Stimulated activated effector memory CD8-positive, alpha-beta T cell treated with anti-CD3 and anti-CD28 coated beads, Interleukin-12 subunit alpha, Interleukin-12 subunit beta, amount 100 ng/mL, for 72 hours (primary cell): Measurements from ENCODE around the gene SF3B6.
"Not testable (repeated sequence)": the region's sequence is repeated elsewhere in the genome, so short reads cannot be mapped to it uniquely, and the experiment has no call there.

Source experiments
- ATAC-seq: fragments of 150-1000 bp; cut with Tn5 transposase; 2 replicates; pipeline ENCODE4 v1.10.0; 2021
- DNase-seq, 2 donors: peaks; one replicate each; pipeline ENCODE4 v3.0.0; 2021 to 2022; ENCODE audit warnings: low spot score in 2 of 2
- H3K27ac Mint-ChIP-seq: one replicate; pipeline ENCODE4 v1.8.0; 2022; ENCODE audit warnings: mild to moderate bottlenecking, mixed read lengths
- H3K36me3 Mint-ChIP-seq: one replicate; pipeline ENCODE4 v1.8.0; 2022; ENCODE audit warnings: mild to moderate bottlenecking, mixed read lengths
- H3K4me1 Mint-ChIP-seq: one replicate; pipeline ENCODE4 v1.8.0; 2022; ENCODE audit warnings: mixed read lengths
- H3K4me3 Mint-ChIP-seq: one replicate; pipeline ENCODE4 v1.8.0; 2022; ENCODE audit warnings: mild to moderate bottlenecking, mixed read lengths
- H3K9me3 Mint-ChIP-seq: one replicate; pipeline ENCODE4 v1.8.0; 2022; ENCODE audit warnings: mixed read lengths

The SF3B6 gene

DNA sequence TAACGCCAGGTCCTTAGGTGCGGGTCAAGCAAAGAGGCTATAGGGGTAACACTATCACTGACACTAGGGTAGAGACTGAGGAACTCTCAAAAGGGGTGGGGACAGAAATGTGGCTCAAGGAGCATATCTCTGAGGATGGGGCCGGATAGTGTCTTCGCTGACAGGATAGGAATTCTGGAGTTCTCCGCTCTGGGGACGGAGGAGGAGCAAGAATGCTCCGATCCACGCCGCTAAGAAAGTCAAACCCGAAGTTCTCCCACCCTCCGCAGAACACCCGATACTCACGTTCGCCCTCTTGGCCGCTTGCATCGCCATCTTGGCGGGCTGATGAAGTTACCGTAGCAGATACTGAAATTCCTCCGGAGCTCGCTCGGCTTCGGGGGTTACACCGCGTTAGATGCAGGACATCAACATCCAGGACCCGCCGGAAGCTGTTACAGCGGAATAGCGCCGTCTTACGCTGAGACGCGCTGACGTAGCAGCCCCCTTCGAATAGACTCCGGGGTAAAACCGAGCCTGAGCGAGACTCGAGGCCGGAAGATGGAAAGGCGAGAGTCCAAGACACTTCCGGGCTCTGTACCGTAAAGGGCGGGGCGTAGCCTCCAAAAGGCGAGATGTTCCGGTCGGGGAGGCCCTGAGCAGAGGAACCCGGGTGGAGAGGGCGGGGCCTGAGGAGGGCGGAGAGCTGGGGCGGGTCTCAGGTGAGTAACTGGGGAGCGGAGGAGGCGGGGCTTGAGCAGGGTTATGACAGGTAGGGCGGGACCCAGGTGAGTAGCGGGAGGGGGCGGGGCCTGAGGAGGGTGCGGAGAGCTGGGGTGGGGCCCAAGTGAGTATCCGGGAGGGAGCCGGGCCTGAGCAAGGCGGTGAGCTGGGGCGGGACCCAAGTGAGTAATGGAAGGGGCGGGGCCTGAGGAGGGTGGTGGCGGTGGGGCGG, at the start of gene SF3B6:
Gene SF3B6 (minus strand): TSS at position 412 of the 934 bp plus-strand sequence. CDS start 97 bp downstream, at position 315.
- peak; percentile 93 to 100 for DNase-seq
- H3K4me1 Mint-ChIP-seq = peaks cover 37% of the 10 kb centered on the region

DNA sequence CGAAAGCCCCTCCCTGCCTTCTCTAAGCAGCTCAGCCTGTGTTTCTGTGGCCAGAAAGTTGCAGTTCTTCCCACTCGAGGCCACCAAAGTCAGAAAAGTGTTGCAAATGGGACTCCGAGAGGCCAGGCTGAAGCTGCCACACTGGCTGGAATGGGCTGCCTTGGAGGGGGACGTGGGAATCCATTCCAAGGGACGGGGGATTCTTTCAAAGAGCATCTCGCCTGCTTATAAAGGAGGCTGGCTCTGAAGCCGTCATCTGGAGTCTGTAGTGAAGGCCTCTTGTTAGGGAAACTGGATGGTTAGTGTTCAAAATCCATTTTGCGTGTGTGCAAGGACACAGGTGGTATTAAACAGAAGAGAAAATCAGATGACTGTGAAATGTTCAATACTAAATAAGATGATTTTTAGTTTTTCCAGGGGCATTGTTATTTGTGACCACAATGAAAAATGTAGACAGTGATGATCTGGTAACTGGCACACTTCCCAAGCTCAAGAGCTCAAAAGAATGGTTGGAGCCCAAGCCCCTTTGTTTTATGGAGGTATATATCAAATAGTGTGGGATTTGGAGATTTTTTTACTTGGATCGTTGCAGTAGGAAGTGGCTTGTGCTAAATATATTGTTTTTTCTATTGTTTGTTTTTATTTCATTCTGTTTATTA, 47.9 kb upstream of the SF3B6 start:
- Mint-ChIP-seq H3K9me3 (no peaks in the 10 kb centered on the region), H3K4me3 (peak overlapping the region; percentile 78), H3K27ac (peak overlapping the region; percentile 92), H3K36me3 (no peaks in the 10 kb centered on the region), H3K4me1 (peaks cover 14% of the 10 kb centered on the region)
- ATAC-seq (peak; percentile 22), DNase-seq (no peak)

More for the DNA sequence above, at the start of gene SF3B6:
- Mint-ChIP-seq H3K36me3 (peaks cover 61% of the 10 kb centered on the region), H3K9me3 (no peaks in the 10 kb centered on the region), H3K4me3 (peak within 1 kb of the TSS; percentile 92), H3K27ac (peak within 1 kb of the TSS; percentile 96)
- ATAC-seq = peak; percentile 94

DNA sequence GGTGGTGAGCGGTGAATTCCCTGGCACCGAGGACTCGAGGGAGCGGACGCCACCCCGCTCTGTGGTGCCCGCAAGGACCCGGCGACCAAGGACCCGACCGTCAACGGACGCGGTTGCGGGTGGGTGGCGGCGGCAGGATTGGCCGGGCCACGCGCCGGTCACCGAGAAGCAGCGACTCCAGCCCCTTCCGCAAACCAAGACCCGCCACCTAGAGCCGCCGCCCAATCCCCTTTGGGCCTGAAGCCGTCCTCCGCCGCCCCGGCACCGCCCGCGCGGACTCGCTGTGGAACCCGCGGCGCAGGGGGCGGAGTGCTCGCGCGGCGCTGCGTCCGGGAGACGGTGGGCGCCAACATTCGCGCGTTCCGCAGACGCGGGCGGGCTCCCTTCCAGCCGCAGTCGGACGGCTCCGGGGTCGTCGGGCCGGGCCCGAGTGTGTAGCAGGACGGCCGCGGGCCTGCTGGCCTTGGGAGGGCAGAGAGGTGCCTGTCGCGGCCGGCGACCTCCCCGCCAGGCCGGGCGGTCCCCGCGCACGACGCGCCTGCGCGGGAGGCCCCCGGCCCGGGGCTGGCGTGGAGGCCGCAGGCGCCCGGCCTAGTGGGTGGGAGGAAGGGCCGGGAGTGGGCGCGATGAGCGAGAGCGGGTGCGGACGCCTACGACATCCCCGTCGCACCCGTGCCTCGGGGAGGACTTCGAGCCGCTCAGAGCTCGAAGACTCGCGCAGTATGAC, 47.2 kb upstream of the SF3B6 start, which contains the start of the genes FAM228B and PFN4:
Gene FAM228B (plus strand): TSS at position 275 of the 727 bp plus-strand sequence. CDS start 893 bp downstream, outside the sequence.
Gene PFN4 (minus strand): TSS at position 140 of the 727 bp plus-strand sequence. CDS start 799 bp downstream, outside the sequence.
- Mint-ChIP-seq H3K27ac (peak within 1 kb of the TSS; percentile 92), H3K36me3 (no peaks in the 10 kb centered on the region), H3K4me1 (peaks cover 14% of the 10 kb centered on the region), H3K4me3 (peak within 1 kb of the TSS; percentile 78), H3K9me3 (no peaks in the 10 kb centered on the region)
- ATAC-seq = peak; percentile 93
- peak; percentile 65 to 89 for DNase-seq

- H3K36me3 Mint-ChIP-seq = no peaks in the 10 kb centered on the region
- no peak for ATAC-seq
- H3K4me3 Mint-ChIP-seq = peak overlapping the region; percentile 78
- H3K9me3 Mint-ChIP-seq = no peaks in the 10 kb centered on the region
- H3K27ac Mint-ChIP-seq = peak overlapping the region; percentile 92
- H3K4me1 Mint-ChIP-seq = peaks cover 14% of the 10 kb centered on the region
- DNase-seq = no peak
These were observed 46.5 kb upstream of the SF3B6 start for GRCh38 chr2:24122366-24123194.

GRCh38 chr2:24121469-24121868, 45.3 kb upstream of the SF3B6 start:
- DNase-seq = no peak
- Mint-ChIP-seq H3K36me3 (no peaks in the 10 kb centered on the region), H3K4me3 (no peak overlapping the region), H3K27ac (peak overlapping the region; percentile 9), H3K4me1 (peaks cover 14% of the 10 kb centered on the region), H3K9me3 (no peaks in the 10 kb centered on the region)
- no peak for ATAC-seq

GRCh38 chr2:24121066-24121465, 44.9 kb upstream of the SF3B6 start:
- H3K4me1 Mint-ChIP-seq = peaks cover 14% of the 10 kb centered on the region
- H3K9me3 Mint-ChIP-seq = no peaks in the 10 kb centered on the region
- DNase-seq = no peak
- H3K27ac Mint-ChIP-seq = no peak overlapping the region
- ATAC-seq = no peak
- H3K4me3 Mint-ChIP-seq = no peak overlapping the region
- no peaks in the 10 kb centered on the region for H3K36me3 Mint-ChIP-seq

DNA sequence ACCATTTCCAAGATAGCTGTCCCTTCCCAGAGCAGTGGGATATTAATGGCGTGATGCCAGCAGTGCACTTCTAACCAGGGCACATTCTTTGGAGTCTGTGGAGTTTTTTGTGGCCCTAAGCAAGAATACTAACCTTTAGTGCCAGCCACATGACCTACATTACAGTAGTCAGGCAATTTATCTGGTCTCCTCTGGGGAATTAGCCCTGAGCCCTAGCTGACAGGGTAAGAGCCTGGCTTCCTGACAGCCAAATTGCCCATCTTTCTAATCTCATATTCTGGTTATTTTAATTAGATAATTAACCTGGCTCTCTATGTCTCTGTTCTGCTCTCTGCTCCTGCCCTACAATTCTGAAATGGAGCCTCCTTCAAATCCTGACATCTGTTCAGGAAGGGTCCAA, 41.8 kb upstream of the SF3B6 start:
- Mint-ChIP-seq H3K4me1 (no peaks in the 10 kb centered on the region), H3K9me3 (no peaks in the 10 kb centered on the region), H3K27ac (no peak overlapping the region), H3K36me3 (no peaks in the 10 kb centered on the region), H3K4me3 (no peak overlapping the region)
- no peak for DNase-seq
- ATAC-seq = no peak

- Mint-ChIP-seq H3K9me3 (no peaks in the 10 kb centered on the region), H3K4me3 (no peak overlapping the region)
These were observed 38.9 kb upstream of the SF3B6 start for GRCh38 chr2:24115057-24115456.

GRCh38 chr2:24111407-24111901, 35.3 kb upstream of the SF3B6 start:
- Mint-ChIP-seq H3K36me3 (no peaks in the 10 kb centered on the region), H3K9me3 (peaks cover 10% of the 10 kb centered on the region), H3K27ac (no peak overlapping the region), H3K4me3 (no peak overlapping the region), H3K4me1 (no peaks in the 10 kb centered on the region)
- no peak for DNase-seq
- ATAC-seq = no peak

More at GRCh38 chr2:24115057-24115456, 38.9 kb upstream of the SF3B6 start:
- no peaks in the 10 kb centered on the region for H3K36me3 Mint-ChIP-seq
- H3K27ac Mint-ChIP-seq = no peak overlapping the region
- H3K4me1 Mint-ChIP-seq = no peaks in the 10 kb centered on the region
- no peak for ATAC-seq
- no peak for DNase-seq

DNA sequence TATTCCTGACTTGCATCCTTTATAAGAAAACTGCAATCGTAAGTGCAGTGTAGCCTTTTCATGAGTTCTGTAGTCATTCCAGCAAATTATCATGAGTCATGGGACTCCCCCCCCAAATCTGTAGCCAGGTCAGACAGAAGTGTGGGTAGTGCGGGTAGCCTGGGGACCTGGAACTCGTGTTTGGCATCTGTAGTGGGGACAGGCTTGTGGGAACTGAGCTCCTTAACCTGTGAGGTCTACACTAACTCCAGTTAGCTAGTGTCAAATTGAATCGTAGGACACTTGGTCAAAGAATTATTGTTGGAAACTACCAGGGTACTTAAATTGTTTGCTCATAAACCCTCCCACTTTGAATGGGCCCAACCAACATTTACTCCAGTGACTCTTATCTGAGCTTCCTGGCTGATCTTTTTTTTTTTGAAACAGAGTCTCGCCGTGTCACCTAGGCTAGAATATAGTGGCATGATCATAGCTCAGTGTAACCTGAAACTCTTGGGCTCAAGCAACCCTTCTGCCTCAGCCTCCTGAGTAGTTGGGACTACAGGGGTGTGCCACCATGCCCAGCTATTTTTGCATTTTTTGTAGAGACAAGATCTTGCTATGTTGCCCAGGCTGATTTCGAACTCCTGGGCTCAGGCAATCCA, 34.7 kb upstream of the SF3B6 start:
- no peak for DNase-seq
- Mint-ChIP-seq H3K27ac (no peak overlapping the region), H3K9me3 (peaks cover 10% of the 10 kb centered on the region), H3K36me3 (no peaks in the 10 kb centered on the region), H3K4me3 (no peak overlapping the region), H3K4me1 (no peaks in the 10 kb centered on the region)
- no peak for ATAC-seq

GRCh38 chr2:24109431-24109830, 33.3 kb upstream of the SF3B6 start:
- not testable (repeated sequence) for H3K36me3 Mint-ChIP-seq, H3K27ac Mint-ChIP-seq, H3K4me1 Mint-ChIP-seq, H3K4me3 Mint-ChIP-seq, DNase-seq, ATAC-seq
- H3K9me3 Mint-ChIP-seq = peaks cover 13% of the 10 kb centered on the region

DNA sequence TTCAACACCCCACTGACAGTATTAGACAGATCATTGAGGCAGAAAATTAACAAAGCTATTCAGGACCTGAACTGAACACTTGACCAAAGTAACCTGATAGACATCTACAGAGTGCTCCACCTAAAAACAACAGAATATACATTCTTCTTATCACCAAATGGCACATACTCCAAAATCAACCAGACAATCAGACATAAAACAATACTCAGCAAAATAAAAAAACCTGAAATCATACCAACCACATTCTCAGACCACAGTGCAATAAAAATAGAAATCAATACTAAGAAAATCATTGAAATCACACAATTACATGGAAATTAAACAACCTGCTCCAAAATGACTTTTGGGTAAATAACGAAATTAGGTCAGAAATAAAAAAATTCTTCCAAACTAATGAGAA, 31.2 kb upstream of the SF3B6 start:
- Mint-ChIP-seq H3K36me3 (no peaks in the 10 kb centered on the region), H3K4me3 (no peak overlapping the region), H3K27ac (no peak overlapping the region), H3K9me3 (peaks cover 13% of the 10 kb centered on the region), H3K4me1 (no peaks in the 10 kb centered on the region)
- DNase-seq (no peak), ATAC-seq (no peak)

DNA sequence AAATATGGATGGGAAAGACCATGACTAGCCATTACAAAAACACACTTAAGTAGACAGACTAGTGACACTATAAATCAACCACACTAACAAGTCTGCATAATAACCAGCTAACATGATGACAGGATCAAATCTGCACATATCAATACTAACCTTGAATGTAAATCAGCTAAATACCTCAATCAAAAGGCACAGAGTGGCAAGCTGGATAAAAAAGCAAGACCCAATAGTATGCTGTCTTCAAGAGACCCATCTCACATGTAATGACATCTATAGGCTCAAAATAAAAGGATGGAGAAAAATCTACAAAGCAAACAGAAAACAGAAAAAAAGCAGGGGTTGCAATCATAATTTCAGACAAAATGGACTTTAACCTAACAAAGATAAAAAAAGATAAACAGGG, 30.7 kb upstream of the SF3B6 start:
- Mint-ChIP-seq H3K9me3 (peaks cover 13% of the 10 kb centered on the region), H3K4me1 (no peaks in the 10 kb centered on the region), H3K27ac (no peak overlapping the region), H3K4me3 (no peak overlapping the region), H3K36me3 (no peaks in the 10 kb centered on the region)
- ATAC-seq = no peak
- DNase-seq = no peak

- no peak for DNase-seq
- H3K36me3 Mint-ChIP-seq = no peaks in the 10 kb centered on the region
- H3K27ac Mint-ChIP-seq = no peak overlapping the region
- ATAC-seq = no peak
- no peak overlapping the region for H3K4me3 Mint-ChIP-seq
- H3K4me1 Mint-ChIP-seq = no peaks in the 10 kb centered on the region
- H3K9me3 Mint-ChIP-seq = peaks cover 13% of the 10 kb centered on the region
These were observed 29.7 kb upstream of the SF3B6 start for GRCh38 chr2:24105816-24106215.
